HepG2 (cell line): ENCODE data around the gene CKLF. TPM values are rescaled to one million over a fixed set of nuclear protein-coding genes. Genes with fewer than 3 reads are reported as not detected.

Source experiments
- AKAP8 ChIP-seq: sonication (generic); formaldehyde crosslinking; IDR thresholded peaks from 2 replicates; pipeline ENCODE4 v1.5.1; 2020; ENCODE audit warnings: mild to moderate bottlenecking, missing genetic modification reagents
- CEBPB ChIP-seq: IDR thresholded peaks from 2 replicates; pipeline ENCODE4 v1.6.1; 2011; ENCODE audit warnings: low read depth, low read length, improper control_type of control experiment, borderline replicate concordance
- EED ChIP-seq: sonication (generic); formaldehyde crosslinking; IDR thresholded peaks from 2 replicates; pipeline ENCODE4 v1.5.0; 2020; ENCODE audit warnings: mild to moderate bottlenecking, missing genetic modification reagents
- ELF1 ChIP-seq: sonication (generic); formaldehyde crosslinking; IDR thresholded peaks from 2 replicates; pipeline ENCODE4 v1.4.0; 2020; ENCODE audit warnings: missing genetic modification reagents
- MED1 ChIP-seq: sonication (generic); formaldehyde crosslinking; IDR thresholded peaks from 2 replicates; pipeline ENCODE4 v1.4.0; 2020; ENCODE audit warnings: missing genetic modification reagents
- NFKBIZ ChIP-seq: IDR thresholded peaks from 2 replicates; pipeline ENCODE4 v1.6.1; 2018; ENCODE audit warnings: missing genetic modification reagents, missing compliant biosample characterization
- NRL ChIP-seq: sonication (generic); formaldehyde crosslinking; IDR thresholded peaks from 2 replicates; pipeline ENCODE4 v1.5.0; 2020; ENCODE audit warnings: missing genetic modification reagents, mild to moderate bottlenecking, moderate library complexity, borderline replicate concordance
- POLR2G ChIP-seq: fragments of 200-400 bp; formaldehyde crosslinking; IDR thresholded peaks from 2 replicates; pipeline ENCODE4 v1.6.1; 2018; ENCODE audit warnings: mild to moderate bottlenecking, low read depth, low read length, moderate library complexity
- SNRNP70 ChIP-seq: fragments of 200-400 bp; formaldehyde crosslinking; IDR thresholded peaks from 2 replicates; pipeline ENCODE4 v1.6.1; 2017; ENCODE audit warnings: mild to moderate bottlenecking, low read depth, low read length, moderate library complexity
- SOX6 ChIP-seq, 2 experiments: fragments of 450-650 bp in 1 of 2; sonication (generic) in 1 of 2; formaldehyde crosslinking in 1 of 2; IDR thresholded peaks; 2 replicates each; pipeline versions ENCODE4 v1.4.0 to v1.6.1; 2017 to 2020; ENCODE audit warnings: antibody characterized with exemption in 1 of 2, mild to moderate bottlenecking in 1 of 2, missing genetic modification reagents in 1 of 2
- XRCC5 ChIP-seq: fragments of 200-400 bp; formaldehyde crosslinking; optimal IDR thresholded peaks from 2 replicates; pipeline ENCODE3; 2017; ENCODE audit warnings: mild to moderate bottlenecking, low read length
- ZNF143 ChIP-seq: sonication (generic); formaldehyde crosslinking; IDR thresholded peaks from 2 replicates; pipeline ENCODE4 v1.4.0; 2020; ENCODE audit warnings: missing genetic modification reagents
- ZNF326 ChIP-seq: sonication (generic); formaldehyde crosslinking; IDR thresholded peaks from 2 replicates; pipeline ENCODE4 v1.4.0; 2020; ENCODE audit warnings: missing genetic modification reagents, borderline replicate concordance
- ZNF543 ChIP-seq: sonication (generic); formaldehyde crosslinking; IDR thresholded peaks from 2 replicates; pipeline ENCODE4 v1.4.0; 2020; ENCODE audit warnings: mild to moderate bottlenecking, missing genetic modification reagents
- ZNF746 ChIP-seq: sonication (generic); formaldehyde crosslinking; IDR thresholded peaks from 2 replicates; pipeline ENCODE4 v1.8.0; 2022; ENCODE audit warnings: mild to moderate bottlenecking, missing genetic modification reagents
- ZNF766 ChIP-seq: sonication (generic); formaldehyde crosslinking; IDR thresholded peaks from 2 replicates; pipeline ENCODE4 v1.5.0; 2020; ENCODE audit warnings: missing genetic modification reagents, borderline replicate concordance
- ZNF782 ChIP-seq: sonication (generic); formaldehyde crosslinking; IDR thresholded peaks from 2 replicates; pipeline ENCODE4 v1.4.0; 2020; ENCODE audit warnings: missing genetic modification reagents, mild to moderate bottlenecking, borderline replicate concordance
- polyA plus RNA-seq, 8 experiments: library from polyadenylated mRNA; depleted of rRNA in 3 of 8; stranded (reverse) in 7 of 8; unstranded in 1 of 8; fragments of >200 nt; fragmentation: Illumina TruSeq in 4 of 8; extraction: Trizol in 4 of 8; gene quantifications; 2 replicates each; pipeline versions ENCODE4 v1.2.1 to v1.2.3, GENCODE V29; 2011 to 2016; ENCODE audit warnings: low read depth in 4 of 8, missing spikeins in 1 of 8, mixed read lengths in 1 of 8; ENCODE audit not compliant: insufficient read depth in 1 of 8
- total RNA-seq, 5 experiments: library from RNA; depleted of rRNA; stranded (reverse); fragments of >200 nt; fragmentation: Illumina TruSeq; extraction: Trizol; gene quantifications; 2 replicates each; pipeline ENCODE4 v1.2.3, GENCODE V29; 2016; ENCODE audit warnings: low read depth in 1 of 5
- TF ChIP-seq, protein P1 (sequence below): IDR thresholded peaks from 2 replicates; pipeline ENCODE4 v1.6.1; 2016; ENCODE audit warnings: missing biosample characterization, missing genetic modification reagents, low read depth
- TF ChIP-seq, protein P2 (sequence below): sonication (generic); formaldehyde crosslinking; IDR thresholded peaks from 2 replicates; pipeline ENCODE4 v1.5.0; 2020; ENCODE audit warnings: mild to moderate bottlenecking, missing genetic modification reagents
- TF ChIP-seq, protein P3 (sequence below): sonication (generic); formaldehyde crosslinking; IDR thresholded peaks from 2 replicates; pipeline ENCODE4 v1.5.0; 2020; ENCODE audit warnings: missing genetic modification reagents
- TF ChIP-seq, protein P4 (sequence below): sonication (generic); formaldehyde crosslinking; IDR thresholded peaks from 2 replicates; pipeline ENCODE4 v1.5.1; 2020; ENCODE audit warnings: mild to moderate bottlenecking, missing genetic modification reagents, moderate library complexity

The CKLF gene
- total and polyA plus RNA-seq, 2 of the 13 experiments (the other 11 are each of a cell fraction or from before 2014, with no cell fraction given) = 120 to 167 TPM

DNA sequence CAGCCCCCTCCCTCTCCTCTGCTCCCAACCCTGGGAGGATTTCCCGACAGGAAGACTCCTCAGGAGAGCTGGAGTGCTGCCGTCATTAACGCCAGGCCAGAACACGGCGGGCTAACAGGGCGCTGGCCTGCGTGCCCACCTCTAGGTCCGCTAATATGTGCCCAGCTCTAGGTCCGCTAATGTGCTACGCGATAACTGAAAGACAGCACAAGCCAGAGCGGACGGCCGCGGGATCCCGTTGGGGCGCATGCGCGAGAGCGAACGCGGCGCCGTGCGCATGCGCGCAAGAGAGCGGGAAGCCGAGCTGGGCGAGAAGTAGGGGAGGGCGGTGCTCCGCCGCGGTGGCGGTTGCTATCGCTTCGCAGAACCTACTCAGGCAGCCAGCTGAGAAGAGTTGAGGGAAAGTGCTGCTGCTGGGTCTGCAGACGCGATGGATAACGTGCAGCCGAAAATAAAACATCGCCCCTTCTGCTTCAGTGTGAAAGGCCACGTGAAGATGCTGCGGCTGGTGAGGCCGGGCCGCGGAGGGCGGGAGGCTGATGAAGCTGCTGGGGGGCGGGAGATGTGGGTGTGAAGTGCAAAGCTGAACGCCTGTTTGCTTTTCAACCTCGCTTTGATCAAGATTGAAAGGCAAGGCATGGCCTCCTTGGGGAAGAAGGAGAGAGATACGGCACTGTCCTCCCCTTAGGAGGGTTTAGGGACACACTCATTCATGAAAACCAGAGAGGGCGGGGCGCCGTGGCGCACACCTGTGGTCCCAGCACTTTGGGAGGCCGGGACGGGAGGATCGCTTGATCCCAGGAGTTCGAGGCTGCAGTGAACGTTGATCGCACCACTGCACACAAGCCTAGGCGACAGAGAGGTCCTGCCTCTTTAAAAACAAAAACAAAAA is at the start of gene CKLF (continued):
- TF ChIP-seq MED1 (CRISPR knock-in tag) = peak; percentile 74
- TF ChIP-seq, protein P1, sequence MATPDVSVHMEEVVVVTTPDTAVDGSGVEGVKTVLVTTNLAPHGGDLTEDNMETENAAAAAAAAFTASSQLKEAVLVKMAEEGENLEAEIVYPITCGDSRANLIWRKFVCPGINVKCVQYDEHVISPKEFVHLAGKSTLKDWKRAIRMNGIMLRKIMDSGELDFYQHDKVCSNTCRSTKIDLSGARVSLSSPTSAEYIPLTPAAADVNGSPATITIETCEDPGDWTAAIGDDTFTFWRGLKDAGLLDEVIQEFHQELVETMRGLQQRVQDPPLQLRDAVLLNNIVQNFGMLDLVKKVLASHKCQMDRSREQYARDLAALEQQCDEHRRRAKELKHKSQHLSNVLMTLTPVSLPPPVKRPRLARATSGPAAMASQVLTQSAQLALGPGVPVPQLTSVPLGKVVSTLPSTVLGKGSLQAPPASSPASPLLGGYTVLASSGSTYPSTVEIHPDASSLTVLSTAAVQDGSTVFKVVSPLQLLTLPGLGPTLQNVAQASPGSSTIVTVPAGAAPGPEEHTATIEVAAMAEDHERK (CRISPR knock-in tag) = peak; percentile 53; the same call in 1 of the 2 replicates
- peak; percentile 94 for TF ChIP-seq AKAP8 (CRISPR knock-in tag)
- TF ChIP-seq ZNF143 (CRISPR knock-in tag) = peak; percentile 72
- peak; percentile 99 for TF ChIP-seq ZNF766 (CRISPR knock-in tag)
- TF ChIP-seq SNRNP70 = no peak
- TF ChIP-seq, protein P2, sequence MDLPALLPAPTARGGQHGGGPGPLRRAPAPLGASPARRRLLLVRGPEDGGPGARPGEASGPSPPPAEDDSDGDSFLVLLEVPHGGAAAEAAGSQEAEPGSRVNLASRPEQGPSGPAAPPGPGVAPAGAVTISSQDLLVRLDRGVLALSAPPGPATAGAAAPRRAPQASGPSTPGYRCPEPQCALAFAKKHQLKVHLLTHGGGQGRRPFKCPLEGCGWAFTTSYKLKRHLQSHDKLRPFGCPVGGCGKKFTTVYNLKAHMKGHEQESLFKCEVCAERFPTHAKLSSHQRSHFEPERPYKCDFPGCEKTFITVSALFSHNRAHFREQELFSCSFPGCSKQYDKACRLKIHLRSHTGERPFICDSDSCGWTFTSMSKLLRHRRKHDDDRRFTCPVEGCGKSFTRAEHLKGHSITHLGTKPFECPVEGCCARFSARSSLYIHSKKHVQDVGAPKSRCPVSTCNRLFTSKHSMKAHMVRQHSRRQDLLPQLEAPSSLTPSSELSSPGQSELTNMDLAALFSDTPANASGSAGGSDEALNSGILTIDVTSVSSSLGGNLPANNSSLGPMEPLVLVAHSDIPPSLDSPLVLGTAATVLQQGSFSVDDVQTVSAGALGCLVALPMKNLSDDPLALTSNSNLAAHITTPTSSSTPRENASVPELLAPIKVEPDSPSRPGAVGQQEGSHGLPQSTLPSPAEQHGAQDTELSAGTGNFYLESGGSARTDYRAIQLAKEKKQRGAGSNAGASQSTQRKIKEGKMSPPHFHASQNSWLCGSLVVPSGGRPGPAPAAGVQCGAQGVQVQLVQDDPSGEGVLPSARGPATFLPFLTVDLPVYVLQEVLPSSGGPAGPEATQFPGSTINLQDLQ (CRISPR knock-in tag) = peak; percentile 90
- peak; percentile 99 for TF ChIP-seq ZNF782 (CRISPR knock-in tag)
- TF ChIP-seq ZNF746 = peak; percentile 93
- TF ChIP-seq, protein P3, sequence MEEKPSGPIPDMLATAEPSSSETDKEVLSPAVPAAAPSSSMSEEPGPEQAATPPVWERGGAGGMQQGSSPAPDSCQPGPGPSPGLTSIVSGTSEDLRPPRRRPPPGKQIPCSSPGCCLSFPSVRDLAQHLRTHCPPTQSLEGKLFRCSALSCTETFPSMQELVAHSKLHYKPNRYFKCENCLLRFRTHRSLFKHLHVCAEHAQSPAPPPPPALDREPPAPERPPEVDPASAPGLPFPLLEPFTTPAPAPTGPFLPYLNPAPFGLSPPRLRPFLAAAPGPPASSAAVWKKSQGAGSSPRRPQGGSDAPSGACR (CRISPR knock-in tag) = peak; percentile 100
- TF ChIP-seq ZNF326 (CRISPR knock-in tag) = no peak
- TF ChIP-seq NRL (CRISPR knock-in tag) = peak; percentile 100
- TF ChIP-seq NFKBIZ (CRISPR knock-in tag) = peak; percentile 93
- no peak for TF ChIP-seq XRCC5
- TF ChIP-seq POLR2G = peak; percentile 94
- peak; percentile 57; the same call in 1 of the 2 replicates for TF ChIP-seq ELF1 (CRISPR knock-in tag)
- TF ChIP-seq, protein P4, sequence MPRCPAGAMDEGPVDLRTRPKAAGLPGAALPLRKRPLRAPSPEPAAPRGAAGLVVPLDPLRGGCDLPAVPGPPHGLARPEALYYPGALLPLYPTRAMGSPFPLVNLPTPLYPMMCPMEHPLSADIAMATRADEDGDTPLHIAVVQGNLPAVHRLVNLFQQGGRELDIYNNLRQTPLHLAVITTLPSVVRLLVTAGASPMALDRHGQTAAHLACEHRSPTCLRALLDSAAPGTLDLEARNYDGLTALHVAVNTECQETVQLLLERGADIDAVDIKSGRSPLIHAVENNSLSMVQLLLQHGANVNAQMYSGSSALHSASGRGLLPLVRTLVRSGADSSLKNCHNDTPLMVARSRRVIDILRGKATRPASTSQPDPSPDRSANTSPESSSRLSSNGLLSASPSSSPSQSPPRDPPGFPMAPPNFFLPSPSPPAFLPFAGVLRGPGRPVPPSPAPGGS (CRISPR knock-in tag) = peak; percentile 100
- TF ChIP-seq EED (CRISPR knock-in tag) = peak; percentile 99
- no peak for TF ChIP-seq SOX6 (IDR thresholded peaks at IDR 0.05)
- peak; percentile 77 for TF ChIP-seq SOX6 (CRISPR knock-in tag; IDR thresholded peaks at IDR 0.05)
- TF ChIP-seq ZNF543 (CRISPR knock-in tag) = peak; percentile 98
- no peak for TF ChIP-seq CEBPB
